CD14-positive monocyte (primary cell): ENCODE measurements around the gene WFDC1. TPM values are rescaled to one million over a fixed set of nuclear protein-coding genes. Genes with fewer than 3 reads are reported as not detected.

Experiments
- DNase-seq, 3 donors: peaks; one replicate each; pipeline ENCODE4 v3.0.0-alpha.2; 2011 to 2022
- H2AFZ ChIP-seq: 2 replicates; pipeline ENCODE4 v1.6.0; 2012; ENCODE audit warnings: mild to moderate bottlenecking, low read depth, low read length, inconsistent platforms; ENCODE audit not compliant: insufficient read depth, poor library complexity, severe bottlenecking
- H3K27ac ChIP-seq, 2 donors: 1 replicate in 1 of 2; 2 replicates in 1 of 2; pipeline ENCODE4 v1.5.1; 2012 to 2013; ENCODE audit warnings: low read length in 2 of 2, control low read depth in 1 of 2, inconsistent platforms in 1 of 2, low read depth in 1 of 2, mild to moderate bottlenecking in 1 of 2
- H3K27me3 ChIP-seq, 2 donors: one replicate each; pipeline versions ENCODE4 v1.6.0 to v1.6.1; 2011 to 2013; ENCODE audit warnings: low read length in 2 of 2; ENCODE audit not compliant: control insufficient read depth in 2 of 2, insufficient read depth in 2 of 2
- H3K36me3 ChIP-seq, 2 donors: replicated peaks in 1 of 2; 1 replicate in 1 of 2; 2 replicates in 1 of 2; pipeline versions ENCODE4 v1.5.1 to v1.6.1; 2012 to 2013; ENCODE audit warnings: low read length in 2 of 2, control low read depth in 1 of 2, inconsistent platforms in 1 of 2, mild to moderate bottlenecking in 1 of 2; ENCODE audit not compliant: insufficient read depth in 2 of 2, control insufficient read depth in 1 of 2
- H3K4me1 ChIP-seq, 2 donors: 1 replicate in 1 of 2; 2 replicates in 1 of 2; pipeline versions ENCODE4 v1.5.1 to v1.6.1; 2012 to 2013; ENCODE audit warnings: low read length in 2 of 2, control low read depth in 1 of 2, inconsistent platforms in 1 of 2, mild to moderate bottlenecking in 1 of 2, moderate library complexity in 1 of 2; ENCODE audit not compliant: insufficient read depth in 2 of 2, control insufficient read depth in 1 of 2
- H3K4me2 ChIP-seq: replicated peaks from 2 replicates; pipeline ENCODE3; 2012; ENCODE audit warnings: low read length, moderate library complexity, mild to moderate bottlenecking; ENCODE audit not compliant: poor library complexity, severe bottlenecking; ENCODE audit errors: extremely low read depth
- H3K4me3 ChIP-seq, 3 experiments: fragments of 200-600 bp in 1 of 3; sonication (generic) in 1 of 3; replicated peaks in 1 of 3; 1 replicate in 2 of 3; 2 replicates in 1 of 3; pipeline ENCODE4 v1.5.1; 2011 to 2013; ENCODE audit warnings: low read length in 3 of 3, mild to moderate bottlenecking in 3 of 3, control low read depth in 2 of 3, low read depth in 2 of 3, inconsistent platforms in 1 of 3, moderate library complexity in 1 of 3
- H3K79me2 ChIP-seq: 2 replicates; pipeline ENCODE4 v1.6.0; 2012; ENCODE audit warnings: mild to moderate bottlenecking, control low read depth, inconsistent platforms, low read length, moderate library complexity; ENCODE audit not compliant: insufficient read depth
- H3K9ac ChIP-seq: 2 replicates; pipeline ENCODE4 v1.6.0; 2017; ENCODE audit warnings: low read length, mild to moderate bottlenecking; ENCODE audit not compliant: insufficient read depth, poor library complexity, severe bottlenecking
- H3K9me3 ChIP-seq, 2 donors: replicated peaks in 1 of 2; 1 replicate in 1 of 2; 2 replicates in 1 of 2; pipeline versions ENCODE4 v1.5.1 to v1.6.1; 2012 to 2013; ENCODE audit warnings: low read length in 2 of 2, control low read depth in 1 of 2; ENCODE audit not compliant: control insufficient read depth in 1 of 2, insufficient read depth in 1 of 2
- H4K20me1 ChIP-seq: 2 replicates; pipeline ENCODE4 v1.6.0; 2012; ENCODE audit warnings: mild to moderate bottlenecking, low read length, control low read depth, moderate library complexity; ENCODE audit not compliant: insufficient read depth
- H3K27ac Mint-ChIP-seq, 7 donors: one replicate each; pipeline ENCODE4 v1.8.0; 2020; ENCODE audit warnings: mild to moderate bottlenecking in 7 of 7, mixed read lengths in 7 of 7, moderate library complexity in 6 of 7, inconsistent platforms in 2 of 7
- H3K27me3 Mint-ChIP-seq, 3 donors: one replicate each; pipeline ENCODE4 v1.8.0; 2021 to 2022; ENCODE audit warnings: low read depth in 3 of 3, mild to moderate bottlenecking in 3 of 3, mixed read lengths in 3 of 3, moderate library complexity in 3 of 3, inconsistent platforms in 1 of 3
- H3K36me3 Mint-ChIP-seq, 2 donors: one replicate each; pipeline ENCODE4 v1.8.0; 2020; ENCODE audit warnings: mixed read lengths in 2 of 2, inconsistent platforms in 1 of 2, mild to moderate bottlenecking in 1 of 2
- H3K4me1 Mint-ChIP-seq: one replicate; pipeline ENCODE4 v1.8.0; 2020; ENCODE audit warnings: mild to moderate bottlenecking, mixed read lengths
- H3K4me3 Mint-ChIP-seq, 2 donors: one replicate each; pipeline ENCODE4 v1.8.0; 2020; ENCODE audit warnings: mild to moderate bottlenecking in 2 of 2, mixed read lengths in 2 of 2, moderate library complexity in 1 of 2
- H3K9me3 Mint-ChIP-seq, 7 donors: one replicate each; pipeline ENCODE4 v1.8.0; 2020 to 2022; ENCODE audit warnings: mixed read lengths in 7 of 7, mild to moderate bottlenecking in 6 of 7, moderate library complexity in 6 of 7, inconsistent platforms in 2 of 7
- WGBS: methylation state at CpG from one replicate; pipeline ENCODE4 v1.1.5; 2013; ENCODE audit warnings: missing lambda C conversion rate; ENCODE audit not compliant: insufficient coverage; 5-methylcytosine and 5-hydroxymethylcytosine counted together
- intact Hi-C, 2 donors: fragments of 100-400 bp; cut with micrococcal nuclease; formaldehyde crosslinking; loops; one replicate each; pipeline versions ENCODE4 v1.15.0 to v1.15.1; 2023
- polyA plus RNA-seq, 3 donors: library from polyadenylated mRNA; depleted of rRNA in 1 of 3; unstranded in 2 of 3; stranded (reverse) in 1 of 3; fragments of 300-500 nt in 2 of 3; fragments of >200 nt in 1 of 3; fragmentation: Illumina TruSeq in 2 of 3; gene quantifications; 1 replicate in 2 of 3; 2 replicates in 1 of 3; pipeline ENCODE4 v1.2.3, GENCODE V29; 2012 to 2021
- TF ChIP-seq, protein P1 (sequence below): fragments of 200-600 bp; IDR thresholded peaks from one replicate; pipeline ENCODE4 v1.8.0; 2022; ENCODE audit warnings: antibody characterized with exemption, mild to moderate bottlenecking

The WFDC1 gene
- polyA plus RNA-seq, 3 donors, result not detected

DNA sequence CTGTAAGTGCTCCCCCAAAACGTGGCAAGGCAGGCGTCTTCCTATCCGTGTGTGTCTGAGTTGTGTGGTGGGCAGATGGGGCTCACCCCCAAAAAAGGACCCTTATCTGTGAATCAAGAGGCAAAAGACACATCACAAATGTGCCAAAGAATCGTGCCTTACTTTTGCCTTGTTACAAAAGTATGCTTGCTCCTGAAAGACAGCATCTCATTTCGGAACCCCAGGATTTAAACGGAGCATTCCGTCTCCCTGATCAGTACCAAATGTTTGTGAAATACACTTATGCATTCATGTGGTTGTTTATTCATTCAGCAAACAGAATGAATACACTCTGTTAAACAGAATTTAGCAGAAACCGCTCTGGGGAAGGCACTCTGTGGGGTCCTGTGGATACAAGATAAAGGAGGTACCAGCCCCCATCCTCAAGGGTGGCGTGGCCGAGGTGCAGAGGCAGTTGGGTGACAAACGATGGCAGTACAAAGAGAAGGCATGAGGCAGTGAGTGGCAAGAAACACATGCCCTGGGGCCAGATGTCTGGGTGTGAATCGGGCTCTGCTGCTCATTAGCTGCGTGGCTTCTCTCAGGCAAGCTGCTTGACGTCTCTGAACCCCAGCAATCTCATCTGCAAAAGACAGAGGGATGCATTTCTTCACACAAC, 654 bp downstream of the WFDC1 start:
- H3K4me1 ChIP-seq, result peaks cover 15 to 25% of the 10 kb centered on the region in 2 donors
- no peaks in the 10 kb centered on the region for H3K79me2 ChIP-seq
- peak overlapping the region; percentile 65 for H2AFZ ChIP-seq
- H3K9ac ChIP-seq, result peak overlapping the region; percentile 43
- TF ChIP-seq, protein P1, sequence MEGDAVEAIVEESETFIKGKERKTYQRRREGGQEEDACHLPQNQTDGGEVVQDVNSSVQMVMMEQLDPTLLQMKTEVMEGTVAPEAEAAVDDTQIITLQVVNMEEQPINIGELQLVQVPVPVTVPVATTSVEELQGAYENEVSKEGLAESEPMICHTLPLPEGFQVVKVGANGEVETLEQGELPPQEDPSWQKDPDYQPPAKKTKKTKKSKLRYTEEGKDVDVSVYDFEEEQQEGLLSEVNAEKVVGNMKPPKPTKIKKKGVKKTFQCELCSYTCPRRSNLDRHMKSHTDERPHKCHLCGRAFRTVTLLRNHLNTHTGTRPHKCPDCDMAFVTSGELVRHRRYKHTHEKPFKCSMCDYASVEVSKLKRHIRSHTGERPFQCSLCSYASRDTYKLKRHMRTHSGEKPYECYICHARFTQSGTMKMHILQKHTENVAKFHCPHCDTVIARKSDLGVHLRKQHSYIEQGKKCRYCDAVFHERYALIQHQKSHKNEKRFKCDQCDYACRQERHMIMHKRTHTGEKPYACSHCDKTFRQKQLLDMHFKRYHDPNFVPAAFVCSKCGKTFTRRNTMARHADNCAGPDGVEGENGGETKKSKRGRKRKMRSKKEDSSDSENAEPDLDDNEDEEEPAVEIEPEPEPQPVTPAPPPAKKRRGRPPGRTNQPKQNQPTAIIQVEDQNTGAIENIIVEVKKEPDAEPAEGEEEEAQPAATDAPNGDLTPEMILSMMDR, result no peak
- H3K4me2 ChIP-seq, result peak overlapping the region; percentile 69
- peaks cover 18 to 29% (median 21%) of the 10 kb centered on the region in 3 donors for H3K27me3 Mint-ChIP-seq
- no peaks in the 10 kb centered on the region for H3K36me3 ChIP-seq
- intact Hi-C loops, result no loop called here
- H3K9me3 Mint-ChIP-seq, result no peaks in the 10 kb centered on the region
- no peaks in the 10 kb centered on the region for H4K20me1 ChIP-seq
- H3K9me3 ChIP-seq, result no peaks in the 10 kb centered on the region
- WGBS, result 45% methylated on average over 6 of the region's 14 CpGs
- DNase-seq, result no peak
- no peaks in the 10 kb centered on the region for H3K36me3 Mint-ChIP-seq
- H3K27me3 ChIP-seq, result peaks cover 0 to 18% of the 10 kb centered on the region in 2 donors
- H3K4me3 Mint-ChIP-seq, result peak overlapping the region in 1 of 2 donors; percentile 83
- H3K4me3 ChIP-seq, result peak overlapping the region in 1 of 3 experiments; percentile 68
- peak overlapping the region in 1 of 7 donors; percentile 61 for H3K27ac Mint-ChIP-seq
- H3K27ac ChIP-seq, result no peak overlapping the region
- peaks cover 27% of the 10 kb centered on the region for H3K4me1 Mint-ChIP-seq

DNA sequence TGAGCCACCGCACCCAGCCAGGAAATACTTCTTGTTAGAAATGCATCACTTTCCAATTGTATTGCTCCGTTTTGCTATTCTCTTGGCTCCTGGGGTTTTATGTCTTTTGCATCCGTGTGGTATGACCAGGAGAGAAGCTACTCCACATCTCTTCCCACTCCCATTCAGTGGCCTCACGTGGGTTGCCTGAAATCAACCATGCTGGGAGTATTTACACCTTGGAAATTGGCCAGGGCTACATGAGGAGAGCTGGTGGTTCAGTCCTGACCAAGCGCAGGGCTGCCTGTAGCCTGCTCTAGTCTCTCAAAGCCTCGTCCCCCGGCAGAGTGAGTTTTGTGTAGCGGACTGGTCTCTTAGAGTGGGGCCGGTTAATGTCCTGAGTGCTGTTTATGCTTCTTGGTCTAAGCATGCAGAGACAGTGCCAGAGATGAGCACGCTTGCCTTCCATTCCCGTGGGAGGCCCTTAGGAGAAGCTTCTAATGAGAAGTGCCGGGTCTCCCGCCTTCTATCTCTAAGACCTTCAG, 3.8 kb downstream of the WFDC1 start:
- H4K20me1 ChIP-seq, result no peaks in the 10 kb centered on the region
- H3K4me3 ChIP-seq, result no peak overlapping the region
- H3K79me2 ChIP-seq, result no peaks in the 10 kb centered on the region
- peaks cover 15 to 18% of the 10 kb centered on the region in 2 donors for H3K4me1 ChIP-seq
- no peak overlapping the region for H3K27ac Mint-ChIP-seq
- H3K36me3 Mint-ChIP-seq, result no peaks in the 10 kb centered on the region
- H3K9me3 ChIP-seq, result no peaks in the 10 kb centered on the region
- DNase-seq, result no peak
- peaks cover 18% of the 10 kb centered on the region for H3K4me1 Mint-ChIP-seq
- no peak overlapping the region for H3K4me2 ChIP-seq
- peaks cover 18 to 30% (median 21%) of the 10 kb centered on the region in 3 donors for H3K27me3 Mint-ChIP-seq
- intact Hi-C loops, result no loop called here
- H3K9me3 Mint-ChIP-seq, result no peaks in the 10 kb centered on the region
- no peak overlapping the region for H3K9ac ChIP-seq
- peaks cover 0 to 18% of the 10 kb centered on the region in 2 donors for H3K27me3 ChIP-seq
- TF ChIP-seq, protein P1, result no peak
- no peak overlapping the region for H2AFZ ChIP-seq
- WGBS, result 98% methylated on average over 10 of the region's 13 CpGs
- no peak overlapping the region for H3K27ac ChIP-seq
- H3K36me3 ChIP-seq, result no peaks in the 10 kb centered on the region
- H3K4me3 Mint-ChIP-seq, result no peak overlapping the region
